ENCODE data around the gene ZBTB43.
"Not testable (repeated sequence)": the region's sequence is repeated elsewhere in the genome, so short reads cannot be mapped to it uniquely, and the experiment has no call there.

Gene ZBTB43

DNA sequence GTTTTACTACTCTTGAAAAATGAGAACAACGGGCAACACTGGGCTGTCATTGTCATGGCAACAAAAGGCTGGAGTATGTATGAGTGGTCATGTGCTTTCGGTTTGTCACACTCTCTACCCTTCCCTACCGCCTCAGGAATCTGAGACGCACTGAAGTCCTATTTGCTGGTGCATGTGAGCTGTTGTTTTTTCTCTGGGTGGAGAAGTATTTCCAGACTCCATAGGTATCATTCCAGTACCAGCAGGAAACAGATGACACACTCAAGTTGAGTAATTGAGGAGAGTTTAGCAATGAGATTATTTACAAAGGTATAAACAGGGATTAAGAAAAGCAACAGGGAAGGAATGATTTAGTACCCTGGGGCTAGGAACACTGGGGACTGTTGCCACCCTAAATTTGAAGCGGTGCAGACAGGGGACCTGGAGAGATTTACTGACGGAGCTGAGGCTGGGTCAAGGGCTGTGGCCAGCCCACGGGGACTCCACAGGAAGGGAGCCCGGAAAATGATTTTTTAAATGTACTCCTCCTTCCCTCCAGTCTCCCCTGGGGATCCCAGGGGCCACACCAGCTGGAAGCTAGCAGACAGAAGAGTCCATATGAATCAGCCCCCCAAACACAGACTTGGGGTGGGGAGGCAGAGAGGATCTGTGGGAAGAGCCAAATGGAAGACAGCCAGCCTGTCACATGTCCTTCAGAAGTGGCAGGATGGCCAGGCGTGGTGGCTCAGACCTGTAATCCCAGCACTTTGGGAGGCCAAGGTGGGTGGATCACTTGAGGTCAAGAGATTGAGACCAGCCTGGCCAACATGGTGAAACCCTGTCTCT is 13.2 kb upstream of the ZBTB43 start:
- no peak for DNase-seq

GRCh38 chr9:126793686-126794417 is 11.0 kb upstream of the ZBTB43 start:
- DNase-seq: no peak

DNA sequence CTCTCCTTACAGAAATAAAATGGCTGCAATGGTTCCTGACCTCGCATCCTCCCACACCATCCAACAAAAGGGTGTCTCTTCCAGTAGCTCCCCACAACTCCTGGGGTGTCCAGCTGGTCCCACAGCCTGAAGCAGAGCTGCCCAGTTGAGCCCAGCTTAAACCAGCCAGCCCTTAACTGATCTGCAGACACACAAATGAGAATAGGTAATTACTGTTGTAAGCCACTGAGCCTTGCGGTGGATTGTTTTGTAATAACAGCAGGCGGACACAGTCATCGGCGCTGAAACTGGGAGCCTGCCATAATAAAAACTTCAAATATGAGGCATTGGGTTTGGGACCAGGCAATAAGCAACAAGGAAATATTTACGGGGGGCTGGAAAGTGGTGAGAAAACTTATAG is 10.4 kb upstream of the ZBTB43 start:
- DNase-seq: no peak

DNA sequence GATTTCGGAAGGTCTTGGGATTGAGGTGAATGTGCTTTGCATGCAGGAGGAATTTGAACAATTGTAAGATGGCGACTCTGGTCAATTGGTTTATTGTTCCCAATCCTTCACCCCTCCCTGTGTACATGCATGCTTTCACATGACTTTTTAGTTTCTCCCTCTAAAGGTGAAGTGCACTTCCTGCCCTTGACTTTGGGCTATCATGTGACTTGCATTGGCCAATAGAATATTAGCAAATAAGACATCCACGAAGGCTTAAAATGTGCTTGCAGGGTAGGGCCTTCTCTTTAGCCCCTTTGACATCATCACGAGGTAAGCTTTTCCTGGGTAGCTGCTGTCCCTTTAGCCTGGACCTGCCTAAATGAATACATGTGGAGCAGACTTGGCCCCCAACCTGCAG is 8.1 kb upstream of the ZBTB43 start:
- DNase-seq: no peak

DNA sequence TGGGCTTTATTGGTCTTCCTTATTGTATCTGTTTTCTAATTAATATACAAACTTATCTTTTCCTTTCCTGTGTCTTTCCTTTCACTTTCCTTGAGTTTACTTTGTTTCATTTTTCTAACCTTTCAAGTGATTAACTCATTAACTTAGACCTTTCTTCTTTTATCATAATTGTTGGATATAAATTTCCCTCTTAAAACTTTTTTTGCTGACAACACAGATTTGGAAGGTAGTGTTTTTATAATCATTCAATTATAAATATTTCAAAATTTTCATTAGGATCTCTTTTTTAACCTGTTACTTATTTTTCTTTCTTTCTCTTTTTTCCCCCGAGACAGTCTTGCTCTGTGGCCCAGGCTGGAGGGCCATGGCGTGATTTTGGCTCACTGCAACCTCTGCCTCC is 6.9 kb upstream of the ZBTB43 start:
- no peak for DNase-seq

DNA sequence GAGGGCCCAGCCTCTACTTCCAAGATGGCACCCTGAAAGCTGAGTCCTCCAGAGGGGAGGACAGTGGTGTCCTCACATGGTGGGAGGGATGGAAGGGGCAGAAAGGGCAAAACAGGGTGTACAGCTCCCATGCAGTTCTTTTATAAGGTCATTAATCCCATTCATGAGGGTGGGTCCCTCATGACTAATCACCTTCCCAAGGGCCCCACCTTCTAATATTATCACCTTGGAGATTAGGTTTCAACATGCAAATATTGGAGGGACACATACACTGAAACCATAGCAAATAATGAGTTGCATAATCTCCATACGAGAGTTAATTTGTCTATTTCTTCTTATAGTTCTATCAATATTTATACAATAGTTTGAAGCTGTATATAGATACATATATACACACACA is 5.8 kb upstream of the ZBTB43 start:
- DNase-seq: no peak

DNA sequence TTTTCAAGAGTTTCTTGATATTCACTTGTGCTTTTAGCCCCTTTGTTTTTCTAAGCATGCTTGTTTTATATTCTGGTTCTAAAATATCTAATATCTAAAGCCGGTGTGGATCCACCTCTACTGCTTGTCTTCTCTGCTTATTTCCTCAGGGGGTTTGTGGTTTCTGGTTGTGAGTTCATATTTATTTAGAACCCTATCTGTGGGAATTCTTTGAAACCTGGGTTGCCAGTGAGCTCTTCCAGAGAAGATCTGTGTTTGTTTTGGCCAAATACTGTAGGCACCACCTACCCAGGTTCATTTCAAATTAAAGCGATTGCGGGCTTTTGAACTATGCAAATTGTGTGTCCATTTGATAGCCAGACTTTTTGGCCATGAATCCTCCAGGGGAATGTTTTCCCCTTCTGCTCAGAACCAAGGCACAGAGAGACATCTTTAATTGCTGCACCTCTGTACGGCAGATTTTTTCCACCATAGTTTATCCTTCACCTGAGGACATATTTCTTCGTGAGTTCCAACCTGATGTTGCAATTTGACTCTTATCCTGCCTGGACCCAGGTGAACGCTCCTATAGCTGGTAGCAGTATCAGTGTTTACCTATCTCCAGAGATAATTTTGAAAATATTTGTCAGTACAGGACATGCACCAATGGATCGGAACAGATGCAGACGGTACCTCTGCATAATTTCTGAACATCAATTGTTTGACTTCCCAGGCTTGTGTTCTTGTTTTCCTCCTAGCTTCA is 2.4 kb upstream of the ZBTB43 start:
- no peak for DNase-seq

GRCh38 chr9:126804198-126804695 is 593 bp upstream of the ZBTB43 start:
- DNase-seq: no peak

DNA sequence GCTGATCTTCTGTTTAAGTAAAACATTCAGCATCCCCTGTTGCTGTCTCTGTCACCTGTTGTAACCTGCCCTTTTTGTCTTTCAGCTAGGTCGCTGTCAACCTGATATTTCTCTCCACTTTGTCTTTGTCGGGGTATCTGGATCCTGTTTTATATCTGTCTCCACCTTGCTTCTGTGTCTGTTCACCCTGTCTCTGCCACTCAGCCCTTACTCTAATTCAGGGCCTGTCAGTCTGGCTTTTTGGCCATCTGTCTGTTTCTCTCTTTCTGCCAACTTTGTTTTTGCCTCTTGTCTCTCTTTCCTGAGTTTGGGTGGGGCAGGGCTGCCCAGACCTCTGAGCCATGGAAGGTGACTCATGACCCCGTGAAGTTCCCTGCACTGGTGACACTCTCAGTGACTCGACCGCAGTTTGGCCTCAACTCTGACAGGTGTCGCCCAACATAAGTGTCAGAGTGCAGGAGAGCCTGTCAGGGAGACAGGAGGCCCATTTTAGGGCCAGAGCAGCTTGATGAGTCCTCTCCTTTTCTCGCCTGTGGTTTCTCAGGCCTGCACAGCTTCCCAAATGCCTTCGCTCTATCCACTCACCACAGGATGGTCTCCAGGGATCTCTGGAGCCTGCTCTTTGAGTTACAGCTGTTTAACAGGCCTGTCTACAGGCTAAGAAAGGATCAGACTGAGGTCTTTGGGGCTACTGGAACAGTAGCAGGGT is 868 bp downstream of the ZBTB43 start:
- DNase-seq: no peak

GRCh38 chr9:126806336-126806735 is 1.5 kb downstream of the ZBTB43 start:
- DNase-seq: no peak

- no peak for DNase-seq
Observed at GRCh38 chr9:126809068-126809467, 4.2 kb downstream of the ZBTB43 start.

GRCh38 chr9:126810221-126810620 is 5.4 kb downstream of the ZBTB43 start:
- not testable (repeated sequence) for DNase-seq

- DNase-seq: no peak
Observed at GRCh38 chr9:126813072-126813471, 8.2 kb downstream of the ZBTB43 start.

DNA sequence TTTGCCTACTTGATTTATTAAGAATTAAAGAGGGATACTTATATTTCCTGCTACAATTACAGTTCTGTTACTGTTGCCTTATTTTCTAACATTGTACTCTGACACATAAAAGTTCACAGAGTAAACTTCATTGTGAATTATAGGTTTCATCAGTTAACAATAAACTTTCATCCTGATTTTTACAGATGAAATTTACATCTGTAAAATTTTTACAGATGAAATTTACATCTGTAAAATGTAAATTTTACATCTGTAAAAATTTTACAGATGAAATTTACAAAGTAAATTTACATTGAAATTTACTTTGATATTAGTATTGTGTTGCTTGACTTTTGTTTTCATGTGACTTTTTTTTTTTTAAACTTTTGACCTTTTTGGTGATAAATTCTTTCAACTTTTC is 9.3 kb downstream of the ZBTB43 start:
- DNase-seq: no peak

- DNase-seq: not testable (repeated sequence)
Observed at GRCh38 chr9:126817615-126818014, 12.8 kb downstream of the ZBTB43 start.

- DNase-seq: no peak
Observed at GRCh38 chr9:126818482-126818881, 13.6 kb downstream of the ZBTB43 start.

GRCh38 chr9:126819482-126819881 is 14.6 kb downstream of the ZBTB43 start:
- DNase-seq: no peak

- DNase-seq: no peak
Observed at GRCh38 chr9:126822278-126822677, 17.4 kb downstream of the ZBTB43 start.

DNA sequence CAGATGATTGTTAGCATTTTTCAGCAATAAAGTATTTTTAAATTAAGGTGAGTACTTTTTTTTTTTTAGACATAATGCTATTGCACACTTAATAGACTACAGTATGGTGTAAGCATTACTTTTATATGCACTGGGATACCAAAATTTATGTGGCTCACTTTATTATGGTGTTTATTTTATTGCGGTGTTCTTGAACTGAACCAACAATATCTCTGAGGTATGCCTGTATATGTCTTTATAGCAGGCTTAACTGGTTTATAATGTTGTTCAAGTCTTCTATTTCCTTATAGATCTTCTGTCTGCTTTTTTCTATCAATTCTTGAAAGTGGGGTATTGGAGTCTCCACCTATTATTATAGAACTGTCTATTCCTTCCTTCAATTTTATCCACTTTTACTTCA is 18.0 kb downstream of the ZBTB43 start:
- no peak for DNase-seq

DNA sequence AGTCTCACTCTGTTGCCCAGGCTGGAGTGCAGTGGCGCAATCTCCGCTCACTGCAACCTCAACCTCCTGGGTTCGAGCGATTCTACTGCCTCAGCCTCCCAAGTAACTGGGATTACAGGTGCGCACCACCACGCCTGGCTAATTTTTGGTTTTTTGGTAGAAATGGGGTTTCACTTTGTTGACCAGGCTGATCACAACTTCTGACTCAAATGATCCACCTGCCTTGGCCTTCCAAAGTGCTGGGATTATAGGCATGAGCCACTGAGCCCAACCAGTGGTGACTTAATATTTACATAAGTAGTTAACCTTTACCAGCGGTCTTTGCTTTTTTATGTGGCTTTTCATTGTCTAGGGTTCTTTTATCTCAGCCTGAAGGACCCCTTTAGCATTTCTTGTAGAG is 19.2 kb downstream of the ZBTB43 start:
- DNase-seq: not testable (repeated sequence)

GRCh38 chr9:126827227-126827626 is 22.4 kb downstream of the ZBTB43 start:
- DNase-seq: no peak

- DNase-seq: no peak
Observed at GRCh38 chr9:126829035-126829434, 24.2 kb downstream of the ZBTB43 start.

DNA sequence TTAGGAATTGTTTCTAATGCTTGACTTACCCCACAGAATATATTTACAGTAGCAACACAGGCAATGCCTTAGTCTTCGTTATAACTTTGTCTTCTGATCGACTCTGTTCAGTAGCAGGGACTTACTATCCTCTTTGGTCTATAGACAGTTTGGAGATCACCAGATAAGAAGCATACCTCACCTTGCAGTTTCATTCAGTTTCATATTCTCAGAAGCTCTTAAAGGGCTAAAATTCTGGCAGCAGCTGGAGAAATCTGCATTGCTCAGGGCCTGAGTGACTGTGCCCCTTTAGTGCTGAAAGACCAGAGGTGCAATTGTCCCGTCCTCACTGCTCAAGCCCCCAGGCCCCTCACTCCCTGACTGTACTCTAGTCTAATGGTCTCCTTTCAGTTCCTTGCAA is 26.0 kb downstream of the ZBTB43 start:
- no peak for DNase-seq

Measured in NCI-H774 (cell line).